Ecto neural progenitor cell (in vitro differentiated cells): ENCODE data around the gene TMEM72.
A peak's percentile ranks its signal among the peaks of the same experiment; 100 is the strongest.

Source experiments
- DNase-seq: peaks from one replicate; pipeline ENCODE4 v3.0.0-alpha.2; 2018; ENCODE audit warnings: low spot score

Gene TMEM72

DNA sequence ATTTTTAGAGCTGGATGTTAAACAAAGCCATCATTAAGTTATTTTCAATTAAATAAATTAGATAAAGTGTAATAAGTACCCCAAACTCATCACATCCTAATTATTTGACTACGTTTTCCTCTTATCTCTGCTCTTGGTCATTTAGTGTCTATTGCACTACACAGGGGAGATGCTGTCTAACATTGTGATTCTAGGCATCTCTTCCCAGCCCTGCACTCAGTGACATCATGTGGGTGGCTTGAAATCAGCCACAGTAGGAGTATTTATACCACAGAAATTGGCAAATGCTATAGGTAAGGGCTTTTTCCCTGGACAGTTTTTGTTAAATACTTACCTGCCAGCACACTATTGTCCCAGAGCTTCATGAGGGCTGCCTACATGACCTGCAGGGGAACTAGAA lies 21.3 kb upstream of the TMEM72 start:
- DNase-seq, result no peak

- peak; percentile 23 for DNase-seq
Measured at GRCh38 chr10:44890696-44891563, 20.2 kb upstream of the TMEM72 start.

- DNase-seq, result no peak
Measured at GRCh38 chr10:44891721-44892120, 19.4 kb upstream of the TMEM72 start.

GRCh38 chr10:44893604-44894468 lies 17.3 kb upstream of the TMEM72 start:
- DNase-seq, result no peak

- DNase-seq, result no peak
Measured at GRCh38 chr10:44894691-44895090, 16.4 kb upstream of the TMEM72 start.

DNA sequence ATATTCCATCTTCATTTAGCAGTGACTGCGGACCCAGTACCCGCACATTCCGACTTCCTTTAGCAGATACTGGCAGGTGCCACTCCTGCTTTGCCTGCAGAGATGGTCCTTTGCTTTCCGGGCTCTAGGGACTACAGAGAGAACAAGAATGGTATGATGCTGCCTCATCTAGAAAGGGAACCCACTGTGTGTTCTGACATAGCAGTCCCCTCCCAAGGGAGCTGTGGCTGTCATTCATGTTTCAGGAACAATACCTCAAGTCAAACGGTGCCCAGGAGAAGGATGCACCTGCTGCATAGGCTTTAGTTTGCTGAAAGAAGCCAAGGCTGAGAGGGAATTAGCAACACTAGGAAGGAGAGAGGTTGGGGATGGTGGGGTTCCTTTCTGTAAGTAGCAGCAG lies 15.9 kb upstream of the TMEM72 start:
- no peak for DNase-seq

DNA sequence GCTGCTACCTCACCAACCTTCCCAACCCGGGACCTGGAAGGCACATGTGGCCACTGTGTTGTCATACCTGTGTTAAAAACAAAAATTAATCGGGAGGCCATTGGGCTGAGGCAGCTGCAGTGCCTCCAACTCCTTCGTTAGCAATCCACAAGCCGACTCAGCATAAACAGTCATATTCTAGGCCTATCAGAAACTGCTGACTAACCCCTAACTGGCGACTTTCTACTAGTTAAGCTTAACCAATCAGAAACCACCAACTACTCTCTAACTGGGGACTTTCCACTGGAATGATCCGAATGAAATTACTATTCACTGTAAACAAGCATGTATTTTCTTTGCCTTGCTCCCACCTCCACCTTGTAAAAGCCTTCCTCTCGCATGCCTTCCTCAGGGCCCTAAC lies 14.1 kb upstream of the TMEM72 start:
- no peak for DNase-seq

GRCh38 chr10:44898665-44899064 lies 12.5 kb upstream of the TMEM72 start:
- DNase-seq, result no peak

GRCh38 chr10:44899450-44900080 lies 11.6 kb upstream of the TMEM72 start:
- DNase-seq, result no peak

DNA sequence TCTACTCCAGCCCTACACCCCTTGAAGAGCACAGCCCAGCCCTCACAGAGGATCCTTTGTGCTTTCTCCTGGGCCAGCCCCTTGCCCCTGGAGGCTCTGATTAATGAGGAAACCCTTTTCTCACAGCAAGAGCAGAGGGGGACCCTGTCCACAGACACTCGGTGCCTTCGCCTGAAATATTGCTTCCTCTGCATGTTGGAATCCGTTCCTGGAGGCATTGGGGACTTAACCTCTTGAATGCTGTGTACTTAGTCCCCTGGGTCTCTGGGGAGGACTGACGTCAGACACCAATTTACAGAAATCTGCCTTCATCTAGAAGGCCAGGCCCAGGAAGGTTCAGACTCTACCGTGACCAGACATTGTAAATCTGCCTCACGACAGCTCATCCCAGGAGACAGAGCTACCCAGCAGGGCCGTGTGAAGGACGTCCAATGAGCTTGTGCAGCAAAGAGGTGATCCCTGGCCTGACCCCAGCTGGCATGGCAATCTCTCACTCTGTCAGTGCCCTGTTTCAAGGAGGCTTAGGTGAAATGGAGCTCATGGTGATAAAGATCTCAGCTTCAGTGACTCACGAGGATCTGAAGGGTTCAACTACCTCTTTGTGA lies 8.1 kb upstream of the TMEM72 start:
- peak; percentile 58 for DNase-seq

DNA sequence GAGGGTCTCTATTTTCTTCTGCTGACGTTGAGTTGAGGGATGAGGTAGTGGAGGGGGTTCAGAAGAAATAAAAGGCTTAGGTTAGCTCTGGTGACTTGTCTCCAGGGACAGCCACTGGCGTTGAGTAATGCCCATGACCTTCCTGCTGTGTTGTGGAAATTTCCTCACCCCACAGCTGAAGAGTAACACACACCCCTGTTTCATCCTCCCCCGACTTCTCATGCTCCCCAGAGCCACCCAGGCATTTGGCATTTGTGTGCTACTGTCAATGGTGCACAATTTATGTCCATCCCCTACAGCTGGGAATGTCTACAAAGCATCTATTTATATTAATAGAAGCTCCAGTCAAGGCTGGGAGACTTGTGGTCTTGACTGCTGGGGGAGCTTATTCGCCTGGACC lies 4.7 kb upstream of the TMEM72 start:
- no peak for DNase-seq

GRCh38 chr10:44907556-44907955 lies 3.6 kb upstream of the TMEM72 start:
- no peak for DNase-seq

GRCh38 chr10:44908066-44908749 lies 2.9 kb upstream of the TMEM72 start:
- peak; percentile 62 for DNase-seq

DNA sequence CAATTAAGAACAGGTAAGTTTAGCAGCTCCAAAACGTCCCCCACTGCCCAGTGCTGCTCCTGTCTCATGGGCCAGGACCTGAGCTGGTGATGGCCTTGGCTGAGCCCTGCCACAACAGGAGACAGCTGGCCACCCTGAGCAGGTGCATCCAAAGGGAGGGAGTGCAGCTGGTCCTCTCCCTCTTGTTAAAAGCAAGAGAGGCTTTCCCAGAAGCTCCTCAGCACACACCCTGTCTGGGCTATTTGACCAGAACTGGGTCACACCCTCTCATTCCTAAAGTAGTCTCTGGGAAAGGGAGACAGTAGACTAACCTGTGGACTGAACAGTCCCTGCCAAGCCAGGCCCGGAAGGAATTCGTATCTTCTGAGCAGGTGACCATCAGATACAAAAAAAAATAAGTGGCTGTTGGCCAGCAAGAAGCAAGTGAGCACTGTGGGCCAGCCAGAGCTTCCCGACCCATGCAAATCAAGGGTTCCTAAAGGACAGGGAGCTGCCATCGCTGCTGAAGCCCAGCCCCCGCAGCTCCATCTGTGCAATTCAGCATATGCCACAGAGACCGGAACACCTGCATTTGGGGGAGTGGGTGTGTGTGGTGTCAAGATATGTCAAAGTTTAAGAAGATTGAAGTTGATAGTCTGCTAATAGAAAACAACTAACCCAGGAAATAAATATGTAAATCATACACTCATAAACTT lies 2.1 kb upstream of the TMEM72 start:
- no peak for DNase-seq

- DNase-seq, result no peak
Measured at GRCh38 chr10:44909910-44910309, 1.2 kb upstream of the TMEM72 start.

DNA sequence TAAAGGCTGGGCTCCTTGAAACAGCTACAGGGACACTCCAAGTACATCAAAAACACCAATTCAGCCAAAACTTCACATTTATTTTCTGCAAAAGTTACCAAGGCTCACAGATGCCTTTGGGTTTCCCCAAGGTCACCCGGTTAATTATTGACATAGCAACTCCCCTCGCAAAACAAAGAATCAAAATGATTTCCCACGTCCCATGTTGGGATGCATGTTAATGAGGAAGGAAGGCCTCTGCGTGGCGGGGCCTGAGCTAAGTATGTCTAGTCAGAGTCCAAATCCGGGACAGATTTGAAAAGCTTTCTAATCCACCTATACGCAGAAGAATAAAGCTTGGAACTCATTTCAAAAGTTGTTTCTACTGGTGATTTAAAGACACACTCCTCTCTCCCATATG lies 535 bp upstream of the TMEM72 start:
- no peak for DNase-seq

- no peak for DNase-seq
Measured at GRCh38 chr10:44911951-44912350, 814 bp downstream of the TMEM72 start.

- no peak for DNase-seq
Measured at GRCh38 chr10:44913350-44914081, 2.4 kb downstream of the TMEM72 start.

DNA sequence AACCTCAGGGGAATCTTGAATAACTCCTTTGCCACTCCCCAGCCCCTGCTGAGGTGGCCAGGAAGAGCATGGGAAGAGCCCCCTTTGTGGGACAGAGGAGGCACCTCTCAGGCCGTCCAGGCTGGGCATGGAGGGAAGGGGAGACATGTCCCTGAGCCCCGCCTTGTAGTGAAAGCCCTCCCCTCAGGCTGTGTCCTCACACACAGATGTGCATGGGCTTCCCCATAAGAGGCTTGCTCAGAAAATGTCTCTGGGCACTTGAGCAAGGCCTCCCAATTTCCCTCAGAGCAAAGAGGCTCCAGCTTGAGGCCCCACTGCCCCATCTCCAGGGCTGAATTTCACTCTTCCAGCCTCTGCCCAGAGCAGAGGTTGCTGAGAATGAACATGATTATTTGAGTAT lies 3.8 kb downstream of the TMEM72 start:
- no peak for DNase-seq

- no peak for DNase-seq
Measured at GRCh38 chr10:44916429-44916828, 5.3 kb downstream of the TMEM72 start.
